HG03064 (cell line): ENCODE measurements around the gene BLOC1S2.
"Not testable (repeated sequence)": the region's sequence is repeated elsewhere in the genome, so short reads cannot be mapped to it uniquely, and the experiment has no call there.

Source experiments
- ATAC-seq: cut with Tn5 transposase; IDR thresholded peaks from one replicate; pipeline ENCODE4 v1.9.1; 2021; ENCODE audit warnings: low read depth; ENCODE audit not compliant: unreplicated experiment

The BLOC1S2 gene

DNA sequence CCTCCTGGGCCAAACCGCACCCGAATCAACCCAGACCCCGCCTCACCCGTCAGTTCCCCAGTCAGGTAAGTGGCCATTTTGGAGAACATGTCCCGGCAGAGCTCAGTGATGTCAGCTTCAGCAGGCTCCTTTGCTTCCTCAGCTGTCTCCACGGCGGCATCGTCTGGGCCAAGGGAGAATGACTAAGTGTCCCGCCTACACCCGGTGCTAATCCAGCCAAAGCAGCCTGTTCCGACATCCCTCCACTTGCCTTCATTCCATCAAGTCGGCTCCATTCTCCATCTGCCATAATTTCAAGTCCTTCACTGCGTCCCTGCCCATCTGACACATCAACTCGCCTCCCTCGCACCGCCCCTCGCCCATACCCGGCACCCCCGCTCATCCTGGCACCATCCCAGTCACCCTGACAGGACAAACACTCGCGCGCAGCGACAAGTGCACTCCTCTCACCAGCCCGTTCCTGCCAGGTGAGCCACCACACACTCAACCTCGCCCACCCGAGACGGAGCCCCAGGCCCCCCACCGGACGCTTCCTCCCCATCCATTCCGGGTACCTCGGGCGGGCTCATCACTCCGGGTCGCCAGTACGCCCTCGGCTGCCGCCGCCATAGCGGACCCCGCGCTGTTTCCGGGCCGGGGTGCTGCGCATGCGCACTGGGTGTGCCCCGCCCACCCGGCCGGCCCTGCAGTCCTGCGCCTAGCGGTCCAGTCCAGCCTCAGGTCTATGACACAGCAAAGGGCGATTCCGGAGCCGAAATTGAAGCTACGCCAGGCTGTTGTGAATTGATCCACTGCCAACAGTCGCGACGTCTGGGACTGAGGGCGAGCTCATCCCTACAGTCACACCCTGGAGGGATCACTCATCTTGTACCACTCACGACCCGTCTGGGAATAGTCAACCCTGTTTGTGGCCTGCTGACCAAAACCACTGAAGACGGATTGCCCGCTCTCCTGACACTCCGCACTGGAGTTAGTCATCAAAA lies at the start of gene BLOC1S2:
BLOC1S2 (minus strand) TSS at position 630 of the 983 bp plus-strand sequence; CDS start at position 609, 21 bp downstream.
- ATAC-seq = peak; percentile 82

DNA sequence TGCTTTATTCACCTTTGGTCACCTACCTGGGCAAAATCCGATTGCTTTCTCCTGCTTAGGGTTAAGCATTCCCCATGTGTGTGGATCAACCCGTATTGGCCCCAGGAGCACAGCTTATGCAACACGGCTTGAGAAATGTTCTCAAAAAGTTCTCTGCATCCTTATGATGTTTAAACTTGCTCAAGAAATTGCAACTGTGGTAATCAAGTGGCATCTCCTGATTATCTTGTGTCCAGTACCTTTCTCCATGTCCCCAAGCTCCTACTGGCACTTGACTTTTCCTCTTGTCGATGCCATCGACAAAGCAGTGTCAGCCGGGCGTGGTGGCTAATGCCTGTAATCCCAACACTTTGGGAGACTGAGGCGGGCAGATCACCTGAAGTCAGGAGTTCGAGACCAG lies 48.3 kb upstream of the BLOC1S2 start:
- no peak for ATAC-seq

DNA sequence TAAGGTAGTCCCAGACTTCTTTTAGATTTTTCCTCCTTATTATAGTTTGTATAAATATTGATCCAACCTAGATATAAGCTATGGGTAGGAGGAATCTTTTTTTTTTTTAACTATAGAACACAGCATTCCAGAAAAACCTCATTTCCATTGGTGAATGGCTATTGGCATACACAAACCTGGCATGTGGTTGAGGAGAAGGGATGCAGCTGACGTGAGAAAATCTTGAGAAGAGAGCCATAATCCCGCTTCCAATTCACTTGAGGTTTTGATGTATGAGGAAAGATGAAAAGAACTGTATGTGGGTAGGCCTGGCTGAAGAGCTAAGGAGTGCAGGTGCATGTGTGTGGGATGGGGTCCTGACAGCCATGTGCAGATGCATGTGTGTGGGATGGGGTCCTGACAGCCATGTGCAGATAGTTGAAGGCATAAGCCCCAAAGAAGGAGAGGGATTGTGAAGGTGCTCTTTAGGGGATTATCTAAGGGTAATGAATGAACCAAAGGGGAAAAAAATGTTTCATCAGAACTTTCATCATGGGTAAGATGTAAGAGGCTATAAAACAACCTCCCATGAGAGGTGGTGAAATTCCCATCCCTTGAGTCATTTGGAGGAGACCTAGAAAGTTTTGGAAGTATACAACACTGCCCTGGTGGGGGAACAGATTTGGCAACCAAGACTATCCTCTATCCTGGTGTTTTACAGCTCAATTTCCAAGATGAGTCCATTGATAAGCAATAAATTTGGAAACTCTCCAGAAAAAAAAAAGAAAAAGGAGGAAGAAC lies 47.4 kb upstream of the BLOC1S2 start:
- no peak for ATAC-seq

DNA sequence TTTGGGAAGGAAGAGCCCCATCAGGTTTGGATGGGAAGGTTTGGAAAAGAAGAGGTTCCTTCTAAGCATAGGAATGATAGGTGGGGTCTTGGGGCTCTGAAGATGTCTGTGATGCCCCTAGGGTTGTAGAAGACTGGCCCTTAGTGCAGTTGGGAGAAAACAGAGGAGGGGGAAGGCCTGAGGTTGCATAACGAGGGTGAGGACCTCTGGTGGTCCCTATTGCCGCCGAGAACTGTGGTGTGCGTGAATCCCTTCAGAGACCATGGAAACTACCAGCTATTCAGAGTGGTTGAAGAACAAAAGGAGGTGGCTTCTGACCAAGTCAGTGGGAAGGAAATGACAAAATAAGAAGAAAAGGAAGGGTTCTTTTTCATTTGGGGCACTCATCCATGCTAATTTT lies 46.6 kb upstream of the BLOC1S2 start:
- no peak for ATAC-seq

DNA sequence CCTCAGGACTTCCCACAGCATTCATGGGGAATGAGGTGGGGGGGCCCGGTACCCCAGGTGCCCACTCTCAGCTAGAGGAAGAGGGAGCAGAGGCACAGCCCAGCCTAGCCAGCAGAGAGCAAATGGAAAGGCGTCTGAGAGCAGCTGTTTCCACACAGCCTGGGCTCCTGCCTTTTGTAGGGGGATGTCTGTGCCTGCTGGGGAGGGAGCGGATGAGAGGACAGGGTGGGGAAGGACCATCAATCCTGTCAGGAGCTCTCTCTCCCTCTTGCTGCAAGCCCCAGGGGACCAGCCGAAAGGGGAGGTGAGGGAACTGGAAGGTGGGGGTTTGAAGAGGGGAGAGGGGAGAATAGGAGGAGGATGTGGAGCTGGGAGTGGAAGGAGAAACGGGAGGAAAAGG lies 43.6 kb upstream of the BLOC1S2 start, which contains the start of gene PKD2L1:
PKD2L1 (minus strand) TSS at position 150 of the 400 bp plus-strand sequence; CDS start at position 25, 125 bp downstream.
- no peak for ATAC-seq

DNA sequence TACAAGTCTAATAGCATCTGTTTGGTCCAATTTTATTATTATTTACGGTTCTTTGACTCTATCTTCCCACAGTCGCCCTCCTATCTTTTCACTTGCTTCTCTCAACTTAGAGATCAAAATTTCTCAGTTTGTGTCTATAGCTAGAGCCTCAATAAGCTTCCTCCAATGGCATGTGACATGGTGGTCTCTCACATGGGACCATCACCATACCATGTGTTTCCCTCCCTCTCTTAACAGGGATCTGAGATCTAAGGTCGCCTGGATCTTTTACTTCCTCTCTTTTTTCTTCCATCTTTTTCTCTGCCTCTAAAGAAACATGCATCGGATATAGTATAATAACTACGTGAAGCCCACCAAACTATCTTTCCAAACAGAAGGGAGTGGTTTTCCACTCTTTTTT lies 41.7 kb upstream of the BLOC1S2 start:
- ATAC-seq = no peak

DNA sequence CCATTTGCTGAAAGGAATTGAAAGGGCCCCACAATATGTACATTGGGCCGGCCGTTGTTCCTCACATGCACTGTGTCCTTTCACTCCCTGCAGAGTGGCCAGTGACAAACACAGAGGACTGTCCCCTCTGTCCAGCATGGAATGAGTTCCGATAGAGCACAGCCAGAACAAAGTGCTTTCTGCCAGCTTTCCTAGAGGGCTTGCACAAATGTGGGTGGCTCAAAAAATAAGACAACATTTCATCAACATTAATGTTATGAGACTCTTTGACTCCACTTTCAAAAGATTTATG lies 41.2 kb upstream of the BLOC1S2 start:
- ATAC-seq = no peak

DNA sequence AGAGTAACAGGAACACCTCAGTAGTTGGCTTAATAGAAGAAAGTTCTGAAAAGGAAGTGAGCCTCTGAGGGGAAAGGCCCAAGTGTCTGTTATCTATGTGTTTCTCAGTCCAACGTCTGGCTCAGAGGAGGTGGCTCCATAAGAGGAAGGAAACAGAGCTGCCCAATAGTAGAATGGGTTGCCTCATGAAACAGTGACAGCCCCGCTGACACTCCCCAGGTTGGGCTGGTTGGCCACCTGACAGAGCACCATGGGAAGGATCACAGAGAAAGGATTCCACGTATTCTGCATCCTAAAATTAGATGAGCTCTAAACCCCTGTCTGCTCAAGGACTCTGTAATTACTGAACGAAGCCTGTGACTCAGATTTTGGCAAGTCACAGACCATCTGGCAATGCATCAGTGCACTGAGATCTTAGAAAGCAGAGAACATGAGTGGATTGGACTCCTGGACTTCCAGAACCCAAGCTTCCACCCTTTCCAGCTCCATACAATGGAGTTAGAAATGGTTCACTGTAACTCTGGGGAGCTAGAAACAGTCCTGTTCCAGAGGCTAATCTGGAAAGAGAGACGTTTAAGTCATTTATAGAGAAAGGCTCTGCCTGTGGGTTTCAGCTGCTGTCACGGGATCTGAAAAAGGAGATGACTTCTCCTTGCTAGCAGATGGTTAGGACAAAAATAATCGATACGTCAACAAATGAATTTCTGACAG lies 40.7 kb upstream of the BLOC1S2 start:
- peak; percentile 94 for ATAC-seq

DNA sequence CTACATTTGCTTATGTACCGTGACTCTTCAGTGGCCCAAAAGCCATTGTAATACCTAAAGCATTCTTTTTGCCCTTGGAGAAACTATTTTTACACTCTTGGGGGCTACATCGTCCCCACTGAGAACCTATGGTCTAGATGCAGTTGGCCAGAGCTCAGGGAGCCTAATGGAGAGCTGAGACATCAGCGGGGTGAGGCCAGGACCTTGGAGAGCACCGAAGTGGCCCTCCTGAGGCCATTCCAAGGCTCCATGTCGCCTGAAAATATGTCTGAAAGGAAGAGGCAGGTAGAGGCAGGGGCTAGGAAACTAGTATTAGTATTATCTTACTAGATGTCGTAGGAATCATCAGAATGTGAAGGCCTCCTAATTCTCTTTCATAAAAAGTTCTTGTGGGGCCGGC lies 38.7 kb upstream of the BLOC1S2 start:
- no peak for ATAC-seq

DNA sequence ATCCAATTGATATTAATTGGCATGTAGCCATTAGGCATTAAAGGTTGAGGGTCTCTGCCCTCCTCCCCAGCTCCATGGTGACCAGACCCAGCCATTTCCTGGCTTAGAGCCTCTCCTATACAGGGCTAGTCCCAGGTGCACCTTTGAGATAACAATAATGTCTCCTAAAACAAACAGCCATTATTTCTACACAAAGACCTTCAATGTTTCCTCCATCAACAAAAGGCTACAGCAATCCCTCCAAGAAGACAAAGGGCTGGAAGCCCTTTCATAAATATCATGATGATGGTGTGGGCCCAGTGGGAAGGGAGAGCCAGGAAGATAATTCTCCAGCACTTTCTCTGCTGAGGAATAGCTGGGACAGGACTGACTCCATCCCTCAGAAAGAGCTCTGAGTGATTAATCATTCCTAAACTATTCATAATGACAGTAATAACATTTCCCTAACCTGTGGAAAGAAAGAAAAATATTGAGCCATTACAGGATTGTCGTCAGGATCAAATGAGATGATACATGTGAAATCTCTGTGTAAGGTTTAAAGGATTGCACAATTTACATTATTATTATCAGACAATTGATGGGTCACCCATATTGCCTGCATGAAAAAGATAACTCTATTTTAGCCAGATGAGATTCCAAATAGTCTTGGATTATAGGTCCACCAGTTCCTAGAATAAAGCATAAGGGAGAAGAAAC lies 33.4 kb upstream of the BLOC1S2 start:
- ATAC-seq = no peak

DNA sequence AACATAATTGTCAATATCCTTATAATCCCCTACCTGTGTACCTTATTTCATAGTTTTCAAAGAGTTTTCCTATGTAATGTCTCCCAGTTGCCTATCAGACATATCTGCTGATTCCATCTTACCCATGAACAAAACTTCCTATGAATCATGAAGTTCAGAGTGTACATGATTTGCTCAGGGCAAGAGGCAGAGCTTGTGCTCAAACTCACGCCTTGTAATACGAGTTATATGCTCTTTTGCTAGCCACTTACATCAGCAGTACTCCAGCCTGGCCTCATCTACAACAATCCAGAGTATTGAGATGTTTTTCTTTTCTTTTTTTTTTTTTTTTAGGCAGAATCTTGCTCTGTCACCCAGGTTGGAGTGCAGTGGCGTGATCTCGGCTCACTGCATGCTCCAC lies 31.7 kb upstream of the BLOC1S2 start:
- no peak for ATAC-seq

DNA sequence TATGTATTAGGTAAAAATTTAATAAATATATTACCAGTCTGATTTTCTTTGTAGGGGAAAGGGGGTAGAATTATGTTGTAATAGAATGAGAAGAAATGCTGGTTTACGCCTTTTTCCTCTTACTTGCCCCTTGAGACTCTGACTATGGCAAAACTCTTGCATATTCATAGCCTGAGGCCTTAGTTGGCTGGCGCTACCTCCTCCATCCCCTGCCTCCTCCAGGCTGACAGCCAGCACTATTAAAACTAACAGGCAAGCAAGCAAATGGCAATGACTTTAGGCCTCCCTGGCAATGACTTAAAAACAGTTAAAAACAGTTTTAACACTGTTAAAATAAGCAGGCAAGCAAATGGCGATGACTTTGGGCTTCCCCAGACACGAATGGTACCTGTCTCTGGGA lies 29.1 kb upstream of the BLOC1S2 start:
- ATAC-seq = no peak

DNA sequence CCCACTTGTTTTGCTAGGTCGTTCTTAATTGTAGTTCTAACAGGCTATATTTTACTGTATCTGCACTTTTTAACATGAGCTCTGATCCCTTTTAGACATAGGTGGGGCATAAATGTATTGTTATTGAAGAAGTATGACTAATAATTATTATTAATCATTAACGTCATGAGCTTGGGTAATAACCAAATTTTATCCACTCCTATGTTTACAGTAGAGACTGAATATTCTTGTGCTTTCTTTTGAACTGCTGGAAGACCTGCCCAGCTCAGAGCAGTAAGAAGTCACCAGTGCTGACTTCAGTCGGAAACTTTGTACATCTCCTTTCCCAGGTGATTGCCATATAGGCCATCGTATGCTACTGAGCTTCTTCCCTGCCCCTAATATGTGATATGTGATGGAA lies 24.8 kb upstream of the BLOC1S2 start:
- no peak for ATAC-seq

DNA sequence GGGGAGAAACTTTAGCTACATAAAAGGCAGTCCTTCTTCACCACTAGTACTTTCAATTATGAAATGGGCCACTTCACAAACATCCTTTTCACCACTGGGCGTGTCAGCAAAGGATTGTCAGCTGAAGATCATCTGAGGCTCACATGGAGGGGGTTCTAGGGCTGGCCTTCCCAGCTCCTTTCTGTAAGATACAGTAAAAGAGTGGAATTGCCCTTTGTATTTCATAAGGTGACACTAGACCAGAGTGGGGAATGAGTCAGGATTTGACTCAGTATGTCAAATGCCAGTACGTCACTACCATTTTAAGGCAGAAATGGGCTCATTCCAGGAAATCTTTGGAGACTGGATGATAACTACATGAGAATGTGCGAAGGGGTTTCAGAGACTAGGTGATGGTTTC lies 21.2 kb upstream of the BLOC1S2 start:
- no peak for ATAC-seq

DNA sequence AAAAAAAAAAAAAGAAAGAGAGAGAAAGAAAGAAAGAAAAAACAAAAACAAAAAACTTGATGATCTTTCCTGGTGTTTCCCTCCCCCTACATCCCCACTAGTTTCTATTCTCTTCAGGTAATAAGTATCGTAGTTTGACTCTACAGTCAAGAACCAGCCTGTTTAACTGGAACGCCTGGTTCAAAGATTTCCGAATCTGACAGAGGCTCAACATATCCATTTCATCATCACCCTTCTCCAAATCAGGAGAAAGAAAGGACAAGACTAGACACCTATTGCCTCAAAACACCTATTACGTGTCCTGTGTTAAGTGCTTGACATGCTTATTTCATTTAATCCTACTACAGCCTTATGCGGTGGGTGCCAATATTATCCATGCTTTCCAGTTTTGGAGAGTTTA lies 20.4 kb upstream of the BLOC1S2 start:
- no peak for ATAC-seq

DNA sequence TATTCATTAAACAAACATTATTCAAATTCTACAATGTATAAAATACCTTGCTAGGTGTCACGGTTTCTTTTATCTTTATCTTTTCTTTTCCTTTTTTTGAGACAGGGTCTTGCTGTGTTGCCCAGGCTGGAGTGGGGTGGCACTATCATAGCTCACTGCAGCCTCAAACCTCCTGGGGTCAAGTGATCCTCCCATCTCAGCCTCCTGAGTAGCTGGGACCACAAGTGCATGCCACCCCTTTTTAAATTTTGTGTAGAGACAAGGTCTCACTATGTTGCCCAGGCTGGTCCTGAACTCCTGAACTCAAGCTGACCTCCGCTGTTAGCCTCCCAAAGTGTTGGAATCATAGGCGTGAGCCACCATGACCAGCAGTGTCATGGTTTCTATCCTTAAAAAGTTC lies 17.9 kb upstream of the BLOC1S2 start:
- no peak for ATAC-seq

DNA sequence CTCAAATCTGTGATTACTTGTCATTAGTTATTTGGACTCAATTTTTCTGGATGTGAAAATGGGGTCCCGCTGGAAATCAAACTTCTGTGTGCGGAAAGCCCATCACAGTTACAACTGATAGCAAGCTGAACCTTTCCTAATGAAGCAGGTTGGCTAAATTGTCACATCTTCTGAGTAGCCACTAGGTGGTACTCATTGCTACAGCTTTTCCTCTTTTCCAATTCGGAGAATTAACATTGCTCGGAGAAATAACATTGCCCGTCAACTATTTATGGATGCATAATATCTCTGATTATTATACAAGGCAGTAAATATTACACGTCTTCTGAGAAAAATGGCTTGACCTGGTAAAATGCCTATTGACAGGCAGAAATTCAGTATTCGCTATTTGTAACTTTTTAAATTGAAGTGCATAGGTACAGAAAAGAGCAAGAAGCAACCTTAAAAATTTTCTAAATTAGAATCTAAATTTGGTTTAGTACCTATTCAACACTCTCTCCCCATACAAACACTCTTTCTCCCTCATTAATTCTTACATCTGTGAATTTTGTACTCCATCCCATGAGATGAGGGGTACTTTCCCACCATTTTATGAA lies 17.3 kb upstream of the BLOC1S2 start:
- no peak for ATAC-seq

DNA sequence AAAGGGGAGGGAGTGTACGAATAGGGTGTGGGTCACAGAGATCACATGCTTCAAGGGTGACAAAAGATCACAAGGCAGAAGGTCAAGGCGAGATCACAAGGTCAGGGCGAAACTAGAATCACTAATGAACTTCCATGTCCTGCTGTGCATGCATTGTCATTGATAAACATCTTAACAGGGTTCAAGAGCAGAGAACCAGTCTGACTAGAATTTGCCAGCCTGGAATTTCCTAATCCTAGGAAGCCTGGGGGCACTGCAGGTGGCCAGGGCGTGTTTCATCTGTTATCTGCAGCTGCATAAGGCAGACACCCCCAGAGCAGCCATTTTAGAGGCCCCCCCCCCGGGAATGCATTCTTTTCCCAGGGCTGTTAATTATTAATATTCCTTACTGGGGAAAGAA lies 14.6 kb upstream of the BLOC1S2 start:
- not testable (repeated sequence) for ATAC-seq

DNA sequence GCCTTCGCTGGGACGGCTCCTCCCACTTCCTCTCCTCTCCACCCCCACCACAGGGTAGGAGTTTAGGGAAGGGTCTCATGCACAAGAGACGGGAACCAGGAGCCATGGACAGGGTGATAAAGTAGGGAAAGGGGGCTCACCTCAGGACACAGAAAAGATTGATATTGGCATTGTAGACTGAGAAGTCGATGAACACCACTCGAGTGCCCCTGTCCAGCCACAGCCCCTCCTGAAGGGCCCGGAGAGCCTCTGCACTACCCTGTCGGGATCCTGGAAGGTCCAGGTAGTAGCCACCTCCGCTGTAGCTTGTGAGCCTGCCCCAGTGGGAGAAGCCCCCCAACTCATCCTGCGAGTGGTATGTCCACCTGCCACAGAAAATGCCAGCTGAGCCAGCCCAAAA lies 10.8 kb upstream of the BLOC1S2 start:
- ATAC-seq = no peak

DNA sequence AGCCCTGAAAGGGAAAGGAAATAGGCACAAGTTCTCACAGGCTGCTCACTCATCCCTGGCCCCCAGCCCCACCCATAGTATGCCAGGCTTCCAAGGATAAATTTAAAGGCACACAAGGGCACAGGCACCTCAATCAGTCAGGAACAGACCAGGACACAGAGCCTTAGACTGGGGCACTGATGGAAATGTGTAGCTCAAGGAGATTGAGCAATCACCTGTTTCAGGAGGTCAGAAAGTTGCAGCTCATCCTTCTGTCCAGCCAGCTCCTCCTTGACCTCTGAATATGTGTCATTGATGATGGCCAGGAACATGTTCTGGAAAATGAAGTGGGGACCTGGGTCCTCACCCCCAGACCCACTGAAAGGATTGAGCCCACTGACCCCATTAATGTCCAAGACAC lies 6.6 kb upstream of the BLOC1S2 start:
- ATAC-seq = no peak
